ENCODE data around the gene TMPRSS12.

DNA sequence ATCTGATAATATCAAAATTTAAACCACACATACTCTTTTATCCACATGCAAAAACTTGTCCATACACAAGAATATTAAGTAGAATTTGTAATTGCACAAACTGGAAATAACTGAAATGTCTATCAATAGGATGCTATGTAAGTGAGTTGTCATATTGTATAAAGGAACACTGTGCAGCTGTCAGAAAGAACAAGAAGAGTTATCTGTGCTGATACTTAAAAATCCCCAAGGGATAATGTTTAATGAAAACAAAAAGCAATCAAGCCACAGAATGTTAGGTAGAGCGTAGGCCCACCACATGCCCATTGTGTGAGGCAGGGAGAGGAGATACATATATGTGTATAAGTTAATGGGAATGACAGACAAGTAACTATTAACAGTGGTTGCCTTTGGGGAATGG lies 83.7 kb downstream of the TMPRSS12 start:
- TF ChIP-seq, protein P1, sequence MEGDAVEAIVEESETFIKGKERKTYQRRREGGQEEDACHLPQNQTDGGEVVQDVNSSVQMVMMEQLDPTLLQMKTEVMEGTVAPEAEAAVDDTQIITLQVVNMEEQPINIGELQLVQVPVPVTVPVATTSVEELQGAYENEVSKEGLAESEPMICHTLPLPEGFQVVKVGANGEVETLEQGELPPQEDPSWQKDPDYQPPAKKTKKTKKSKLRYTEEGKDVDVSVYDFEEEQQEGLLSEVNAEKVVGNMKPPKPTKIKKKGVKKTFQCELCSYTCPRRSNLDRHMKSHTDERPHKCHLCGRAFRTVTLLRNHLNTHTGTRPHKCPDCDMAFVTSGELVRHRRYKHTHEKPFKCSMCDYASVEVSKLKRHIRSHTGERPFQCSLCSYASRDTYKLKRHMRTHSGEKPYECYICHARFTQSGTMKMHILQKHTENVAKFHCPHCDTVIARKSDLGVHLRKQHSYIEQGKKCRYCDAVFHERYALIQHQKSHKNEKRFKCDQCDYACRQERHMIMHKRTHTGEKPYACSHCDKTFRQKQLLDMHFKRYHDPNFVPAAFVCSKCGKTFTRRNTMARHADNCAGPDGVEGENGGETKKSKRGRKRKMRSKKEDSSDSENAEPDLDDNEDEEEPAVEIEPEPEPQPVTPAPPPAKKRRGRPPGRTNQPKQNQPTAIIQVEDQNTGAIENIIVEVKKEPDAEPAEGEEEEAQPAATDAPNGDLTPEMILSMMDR (IDR thresholded peaks at IDR 0.05 in 2 of 3, conservative IDR thresholded peaks at IDR 0.05 in 1 of 3; ENCODE audit: insufficient read depth in 2 of 3, low read depth in 1 of 3, low read length in 3 of 3), result no peak
- TF ChIP-seq, protein P2, sequence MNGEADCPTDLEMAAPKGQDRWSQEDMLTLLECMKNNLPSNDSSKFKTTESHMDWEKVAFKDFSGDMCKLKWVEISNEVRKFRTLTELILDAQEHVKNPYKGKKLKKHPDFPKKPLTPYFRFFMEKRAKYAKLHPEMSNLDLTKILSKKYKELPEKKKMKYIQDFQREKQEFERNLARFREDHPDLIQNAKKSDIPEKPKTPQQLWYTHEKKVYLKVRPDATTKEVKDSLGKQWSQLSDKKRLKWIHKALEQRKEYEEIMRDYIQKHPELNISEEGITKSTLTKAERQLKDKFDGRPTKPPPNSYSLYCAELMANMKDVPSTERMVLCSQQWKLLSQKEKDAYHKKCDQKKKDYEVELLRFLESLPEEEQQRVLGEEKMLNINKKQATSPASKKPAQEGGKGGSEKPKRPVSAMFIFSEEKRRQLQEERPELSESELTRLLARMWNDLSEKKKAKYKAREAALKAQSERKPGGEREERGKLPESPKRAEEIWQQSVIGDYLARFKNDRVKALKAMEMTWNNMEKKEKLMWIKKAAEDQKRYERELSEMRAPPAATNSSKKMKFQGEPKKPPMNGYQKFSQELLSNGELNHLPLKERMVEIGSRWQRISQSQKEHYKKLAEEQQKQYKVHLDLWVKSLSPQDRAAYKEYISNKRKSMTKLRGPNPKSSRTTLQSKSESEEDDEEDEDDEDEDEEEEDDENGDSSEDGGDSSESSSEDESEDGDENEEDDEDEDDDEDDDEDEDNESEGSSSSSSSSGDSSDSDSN (IDR thresholded peaks at IDR 0.05; ENCODE audit: borderline replicate concordance in 1 of 2, low read depth in 2 of 2, low read length in 2 of 2), result no peak
- TF ChIP-seq GABPB1 (CRISPR knock-in tag; IDR thresholded peaks at IDR 0.05), result no peak
